ENCODE measurements around the gene PHAX.
"Not testable (repeated sequence)": the region's sequence is repeated elsewhere in the genome, so short reads cannot be mapped to it uniquely, and the experiment has no call there.

Gene PHAX

GRCh38 chr5:126659805-126660482, 59.2 kb downstream of the PHAX start:
- no peak for DNase-seq

GRCh38 chr5:126664586-126664985, 63.8 kb downstream of the PHAX start:
- DNase-seq = no peak

- DNase-seq = not testable (repeated sequence)
Measured at GRCh38 chr5:126670109-126670508, 69.4 kb downstream of the PHAX start.

GRCh38 chr5:126671681-126672080, 70.9 kb downstream of the PHAX start:
- DNase-seq = not testable (repeated sequence)

GRCh38 chr5:126673477-126673876, 72.7 kb downstream of the PHAX start:
- no peak for DNase-seq

- no peak for DNase-seq
Measured at GRCh38 chr5:126674145-126674544, 73.4 kb downstream of the PHAX start.

GRCh38 chr5:126675338-126675737, 74.6 kb downstream of the PHAX start:
- DNase-seq = no peak

GRCh38 chr5:126676195-126676624, 75.5 kb downstream of the PHAX start:
- peak; percentile 33 for DNase-seq
